AG08395 (cell line): Measurements from ENCODE around the gene FSD2.

Experiments used
- DNase-seq: peaks from one replicate; pipeline ENCODE4 v3.0.0; 2012; ENCODE audit warnings: mixed read lengths, low spot score

FSD2 gene, protein sequence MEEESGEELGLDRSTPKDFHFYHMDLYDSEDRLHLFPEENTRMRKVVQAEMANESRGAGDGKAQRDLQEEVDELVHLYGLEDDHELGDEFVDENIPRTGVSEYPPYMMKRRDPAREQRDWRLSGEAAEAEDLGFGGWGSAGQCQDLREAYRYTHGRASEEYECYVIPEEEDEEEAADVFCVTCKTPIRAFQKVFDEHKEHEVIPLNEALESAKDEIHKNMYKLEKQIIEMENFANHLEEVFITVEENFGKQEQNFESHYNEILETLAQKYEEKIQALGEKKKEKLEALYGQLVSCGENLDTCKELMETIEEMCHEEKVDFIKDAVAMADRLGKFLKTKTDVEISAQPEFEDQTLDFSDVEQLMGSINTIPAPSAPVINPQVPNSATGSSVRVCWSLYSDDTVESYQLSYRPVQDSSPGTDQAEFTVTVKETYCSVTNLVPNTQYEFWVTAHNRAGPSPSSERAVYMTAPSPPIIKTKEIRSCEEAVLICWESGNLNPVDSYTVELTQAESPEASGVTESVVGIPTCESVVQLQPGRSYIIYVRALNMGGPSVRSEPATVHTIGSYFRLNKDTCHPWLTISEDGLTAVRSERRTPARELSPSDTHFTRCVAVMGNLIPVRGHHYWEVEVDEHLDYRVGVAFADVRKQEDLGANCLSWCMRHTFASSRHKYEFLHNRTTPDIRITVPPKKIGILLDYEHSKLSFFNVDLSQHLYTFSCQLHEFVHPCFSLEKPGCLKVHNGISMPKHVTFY

DNA sequence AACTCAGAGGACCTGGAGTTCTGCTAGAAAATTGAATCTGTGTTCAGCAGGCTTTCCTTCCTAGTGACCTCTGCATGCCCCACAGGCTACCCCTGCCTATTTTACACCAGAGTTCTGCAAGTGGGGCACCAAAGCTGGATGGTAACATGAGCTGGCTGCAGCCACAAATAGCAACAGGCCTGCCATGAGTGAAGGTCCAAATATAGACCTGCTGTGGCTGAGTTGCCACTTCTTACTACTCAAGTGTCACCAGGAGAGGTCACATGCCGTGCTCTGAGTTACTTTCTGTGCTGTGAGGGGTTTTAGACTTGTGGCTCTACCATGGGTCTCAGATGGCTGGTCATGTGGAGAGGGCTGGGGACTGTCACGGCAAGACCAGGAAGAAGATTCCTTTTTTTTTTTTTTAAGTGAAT lies at the start of gene FSD2:
FSD2 (minus strand) TSS at position 76 of the 413 bp plus-strand sequence. CDS start 18,679 bp downstream, outside the sequence.
- no peak for DNase-seq

DNA sequence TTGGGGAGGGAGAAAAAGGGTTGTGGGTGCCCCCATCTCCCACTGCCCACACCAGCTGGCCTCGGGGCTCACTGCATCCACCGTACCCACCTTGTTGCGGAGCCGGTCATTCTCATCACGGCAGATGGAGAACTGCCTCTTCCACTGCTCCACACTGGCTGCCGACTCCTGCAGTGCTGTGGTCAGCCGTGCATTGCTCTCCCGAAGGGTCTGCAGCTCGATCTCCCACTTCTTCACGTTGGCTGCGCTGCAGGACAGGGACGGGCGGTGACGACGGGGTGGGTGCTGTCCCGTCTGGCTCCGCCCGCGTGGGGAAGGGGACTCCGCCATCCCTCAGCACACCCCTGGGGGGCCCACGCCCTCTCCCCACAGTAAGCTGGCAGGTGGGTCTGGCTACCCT lies 48.7 kb upstream of the FSD2 start:
- DNase-seq = no peak

DNA sequence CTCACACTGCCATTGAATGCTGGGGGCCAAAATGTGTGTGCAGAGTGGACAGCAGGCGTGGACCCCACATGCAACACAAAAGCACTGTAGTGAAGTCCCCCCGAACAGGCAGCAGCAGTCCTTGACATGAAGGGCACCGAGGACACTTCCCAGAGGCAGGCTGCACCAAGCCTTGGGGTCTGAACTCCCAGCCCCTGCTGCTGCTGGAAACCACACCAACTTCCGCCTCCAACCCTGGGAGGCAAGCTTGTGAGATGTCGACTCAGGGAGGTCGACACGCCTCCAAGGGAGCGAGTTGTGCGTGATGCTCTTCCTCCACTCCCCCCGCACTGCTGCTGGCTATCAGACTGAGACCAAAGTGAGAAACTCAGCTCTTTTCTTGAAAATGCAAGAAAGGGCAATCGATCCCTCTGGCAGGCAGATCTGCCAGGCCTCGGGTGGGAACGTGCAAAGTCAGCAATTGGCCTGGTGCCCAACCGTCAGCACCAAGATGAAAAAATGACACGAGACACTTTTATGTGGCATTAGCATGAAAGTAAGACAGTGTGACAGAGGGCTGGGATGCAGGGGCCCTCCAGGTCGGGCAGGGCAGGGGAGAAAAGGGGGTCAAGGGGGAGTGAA lies 47.2 kb upstream of the FSD2 start:
- DNase-seq = no peak

DNA sequence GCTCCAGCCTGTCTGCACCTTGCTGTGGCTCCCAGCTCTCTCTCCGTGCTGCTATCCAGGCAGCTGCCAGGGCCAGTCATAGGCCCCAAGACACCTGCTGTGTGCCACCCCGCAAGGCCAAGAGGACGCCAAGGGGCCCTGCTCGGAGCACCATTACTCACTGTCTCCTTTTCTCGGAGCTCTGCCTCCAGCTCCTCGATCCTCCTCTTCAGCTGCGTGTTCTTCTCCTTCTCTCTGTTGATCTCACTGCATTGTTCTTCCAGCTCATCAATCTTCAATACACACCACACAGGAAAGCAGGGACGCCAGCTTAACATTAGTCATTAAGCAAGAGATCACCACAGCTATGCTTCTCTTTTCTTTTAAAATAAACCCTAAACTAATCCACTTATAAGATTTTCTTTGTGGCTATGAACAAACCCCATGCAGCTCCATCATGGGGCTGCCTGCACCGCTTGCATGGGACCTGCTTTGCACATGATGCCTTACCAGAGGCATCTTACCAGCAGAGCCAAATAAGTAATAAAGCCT lies 46.2 kb upstream of the FSD2 start:
- peak; percentile 43 for DNase-seq

DNA sequence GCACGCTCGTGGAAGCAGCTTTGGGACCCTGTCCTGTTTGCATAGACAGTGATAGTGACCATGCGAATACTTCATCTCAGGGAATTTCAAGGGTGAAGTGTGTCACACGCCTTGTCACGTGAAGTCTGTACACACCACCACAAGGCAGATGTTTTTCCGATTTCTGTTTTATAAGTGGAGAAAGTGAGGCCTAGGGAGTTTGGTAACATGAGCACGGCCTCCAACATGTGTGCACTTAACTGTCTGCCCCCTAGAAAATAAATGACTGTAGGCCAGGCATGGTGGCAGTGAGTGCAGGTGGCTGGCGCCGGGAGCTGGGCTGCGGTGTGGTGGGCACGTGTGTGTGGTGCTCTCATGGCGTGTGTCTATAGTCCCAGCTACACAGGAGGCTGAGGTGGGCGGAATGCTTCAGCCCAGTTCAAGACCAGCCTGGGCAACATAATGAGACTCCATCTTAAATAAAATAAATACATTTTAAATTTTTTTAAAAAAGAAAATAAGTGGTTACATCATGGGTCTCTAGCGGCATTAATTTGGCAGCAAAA lies 45.5 kb upstream of the FSD2 start:
- DNase-seq = no peak

DNA sequence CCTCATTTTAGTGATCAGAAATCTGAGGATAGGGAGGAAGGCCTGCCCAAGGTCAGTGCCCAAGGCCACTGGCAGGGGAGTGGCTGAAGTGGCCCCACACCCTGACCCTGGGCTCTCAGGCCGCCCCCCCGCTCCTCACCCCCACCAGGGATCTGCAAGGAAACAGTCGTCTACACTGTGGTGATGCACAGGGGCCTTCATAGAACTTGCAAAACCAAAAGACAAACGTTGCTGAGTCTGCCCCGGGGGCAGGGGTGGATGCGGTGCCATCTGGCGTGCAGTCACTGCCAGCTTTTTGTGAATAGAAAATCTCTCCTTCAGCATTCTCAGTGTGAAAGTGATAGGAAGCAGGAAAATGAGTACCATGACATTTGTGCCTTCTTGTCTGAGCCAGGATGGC lies 44.9 kb upstream of the FSD2 start:
- DNase-seq = no peak

DNA sequence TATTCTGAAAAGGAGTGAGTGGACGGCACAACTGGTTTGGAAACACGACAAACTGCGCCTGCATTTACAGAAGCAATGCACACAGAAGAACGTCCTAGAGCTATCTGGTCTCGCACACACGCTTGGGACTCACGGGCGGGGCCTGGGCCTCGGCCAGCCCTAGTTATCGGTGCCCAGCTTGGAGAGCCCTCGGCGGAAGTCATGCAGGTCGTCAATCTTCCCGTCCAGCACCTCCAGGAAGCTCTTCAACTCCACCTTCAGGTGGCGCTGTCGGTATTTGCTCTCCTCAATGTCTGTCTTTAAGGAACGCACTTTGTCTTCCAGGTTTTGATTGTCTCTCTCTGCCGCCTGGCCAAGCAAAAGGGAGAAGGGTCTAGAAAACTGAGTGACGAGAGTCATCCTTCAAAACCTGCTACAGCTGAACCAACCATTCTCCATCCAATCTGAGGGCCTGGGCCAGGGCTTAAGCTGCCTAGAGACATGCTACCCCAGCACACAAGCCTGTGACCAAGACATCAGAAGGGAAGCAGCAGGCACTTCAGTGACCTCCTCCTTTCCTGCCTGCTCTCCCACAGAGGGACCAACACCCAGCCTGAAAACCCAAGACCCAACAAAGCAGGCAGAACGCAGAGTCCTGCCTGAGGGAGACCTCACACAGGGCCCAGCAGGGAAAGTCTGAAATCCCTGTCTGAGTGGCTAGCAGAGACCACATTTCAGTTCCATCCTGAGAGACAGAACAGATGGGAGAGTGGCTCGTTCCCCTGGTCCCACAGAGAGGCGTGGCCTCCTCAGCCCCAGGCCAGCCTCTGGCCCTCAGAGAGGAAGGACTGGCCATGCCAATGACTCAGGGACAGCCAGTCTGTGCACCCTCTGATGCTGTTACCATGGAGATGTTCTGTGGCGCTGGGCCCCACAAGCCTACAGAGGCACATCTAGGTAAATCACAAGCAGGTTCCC lies 44.0 kb upstream of the FSD2 start:
- DNase-seq = peak; percentile 80

DNA sequence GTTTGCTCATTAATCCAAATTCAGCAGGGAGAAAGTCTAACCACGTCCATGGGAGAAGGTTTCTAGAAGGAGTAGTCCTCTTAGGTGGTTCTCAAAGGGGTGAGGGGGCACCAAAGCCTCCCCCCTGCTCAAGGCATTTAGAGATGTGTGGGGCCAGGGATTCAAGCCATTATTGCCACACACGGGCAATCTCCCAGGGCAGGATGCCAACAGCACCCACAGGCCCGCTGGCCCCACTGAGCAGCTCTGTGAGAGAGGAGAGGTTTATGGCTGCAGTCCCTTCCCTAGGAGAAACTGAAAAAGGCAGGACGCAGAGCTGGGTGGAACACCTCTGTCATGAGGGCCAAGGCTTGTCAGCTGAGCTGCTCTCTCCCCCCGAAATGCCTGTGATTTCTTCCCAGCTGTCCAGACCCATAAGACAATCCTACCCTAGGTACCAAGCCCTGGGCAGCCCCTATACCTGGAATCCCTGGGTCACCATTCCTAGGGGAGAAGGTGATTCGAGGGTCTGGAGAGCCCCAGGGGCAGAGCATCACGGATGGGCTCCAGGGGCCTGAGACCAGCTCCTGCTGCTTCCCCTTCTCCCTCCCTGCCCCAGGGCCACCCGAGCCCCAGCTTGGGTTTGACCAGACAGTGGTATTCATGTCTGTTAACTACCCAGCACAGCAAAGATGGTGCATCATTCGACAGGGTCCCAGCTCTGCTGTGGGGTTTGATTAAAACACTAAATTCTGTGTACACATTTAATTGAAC lies 42.5 kb upstream of the FSD2 start:
- DNase-seq = no peak

DNA sequence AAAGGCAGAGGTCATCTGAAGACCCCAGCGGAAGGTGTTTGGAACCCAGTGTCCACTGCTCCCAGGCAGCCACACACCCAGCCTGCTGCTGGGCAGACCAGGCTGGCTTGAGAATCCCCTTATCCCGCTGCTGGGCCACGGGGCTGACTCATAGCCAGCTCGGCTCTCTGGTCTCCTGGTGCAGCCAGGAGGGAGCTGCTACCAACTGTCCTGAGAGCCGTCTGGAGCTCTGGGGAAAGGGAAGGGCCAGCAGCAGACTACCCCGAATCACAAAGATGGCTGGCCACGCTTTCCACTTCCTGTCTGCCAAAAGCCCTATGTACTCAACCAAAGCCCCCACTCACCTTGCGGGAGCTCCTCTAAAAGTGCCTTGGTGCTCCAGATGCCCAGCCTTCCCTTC lies 41.8 kb upstream of the FSD2 start:
- no peak for DNase-seq

DNA sequence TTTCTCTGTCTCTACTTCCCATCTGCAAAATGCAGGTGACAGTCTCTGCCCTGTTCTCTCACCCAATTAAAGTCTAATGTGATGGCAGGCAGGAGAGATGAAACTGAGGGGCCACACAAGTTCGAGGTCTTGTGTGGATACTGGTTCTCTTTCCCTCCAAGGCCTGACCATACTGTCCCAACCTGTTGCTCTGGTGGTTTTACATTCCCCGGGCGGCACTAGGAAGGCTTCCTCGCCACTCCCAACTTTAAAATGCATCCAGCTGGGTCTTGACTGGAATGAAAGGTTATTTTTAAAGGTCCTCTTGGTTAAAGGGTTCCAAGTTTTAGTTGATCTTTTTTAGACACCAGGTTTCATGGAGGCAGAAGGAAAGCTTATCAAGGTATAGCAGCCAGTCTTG lies 40.8 kb upstream of the FSD2 start:
- no peak for DNase-seq

DNA sequence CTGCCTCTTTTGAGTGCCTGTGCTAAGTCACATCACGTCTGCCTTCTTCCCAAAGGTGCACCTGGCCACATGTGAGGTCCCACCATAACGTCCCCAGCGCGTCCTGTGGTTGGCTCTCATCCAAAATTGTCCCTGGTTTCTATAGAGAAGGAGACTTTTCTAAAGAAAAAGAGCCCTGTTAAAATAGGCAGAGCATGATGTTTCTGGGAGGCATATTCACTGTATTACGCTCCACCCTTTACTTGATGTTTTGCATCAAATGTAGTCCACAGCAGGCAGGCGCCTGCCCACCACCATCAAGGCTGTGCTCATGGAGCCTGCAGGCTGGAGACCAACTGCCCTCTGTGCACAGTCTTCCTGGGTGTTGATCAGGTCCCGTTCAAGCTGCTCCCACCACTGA lies 39.8 kb upstream of the FSD2 start:
- no peak for DNase-seq

DNA sequence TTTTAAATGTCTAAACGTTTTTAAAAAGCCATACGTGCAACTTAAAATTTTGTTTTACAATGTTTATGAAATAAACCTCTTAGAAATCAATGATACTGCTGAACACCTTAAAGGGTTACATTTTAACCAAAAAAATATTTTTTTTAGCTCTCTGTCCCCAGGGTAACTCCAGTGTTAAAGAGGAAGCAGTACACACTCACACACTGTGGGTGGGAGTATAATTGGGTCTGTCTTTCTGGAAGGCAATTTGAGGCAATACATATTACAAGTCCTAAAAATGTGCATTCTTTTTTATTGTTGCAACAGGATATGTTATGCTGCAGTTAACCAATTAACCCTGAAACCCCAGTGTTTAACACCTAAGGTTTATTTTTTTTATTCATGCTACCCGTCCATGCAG lies 37.7 kb upstream of the FSD2 start:
- no peak for DNase-seq

DNA sequence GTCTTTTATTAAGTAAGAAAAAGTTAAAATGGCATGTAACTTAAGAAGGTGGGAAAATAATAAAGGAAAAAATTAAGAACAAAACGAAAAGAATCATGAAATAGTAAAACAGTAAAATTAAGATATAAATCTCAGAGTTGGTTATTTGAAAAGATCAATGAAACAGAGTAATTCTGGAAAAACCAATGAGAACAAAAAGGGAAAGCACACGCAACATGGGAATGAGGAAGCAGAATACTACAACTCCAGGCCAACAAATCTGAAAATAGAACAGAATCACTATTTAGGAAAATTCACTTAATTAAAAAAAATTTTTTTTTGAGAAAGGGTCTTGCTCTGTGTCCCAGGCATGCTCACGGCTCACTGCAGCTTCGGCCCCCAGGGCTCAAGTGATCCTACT lies 34.3 kb upstream of the FSD2 start:
- no peak for DNase-seq

DNA sequence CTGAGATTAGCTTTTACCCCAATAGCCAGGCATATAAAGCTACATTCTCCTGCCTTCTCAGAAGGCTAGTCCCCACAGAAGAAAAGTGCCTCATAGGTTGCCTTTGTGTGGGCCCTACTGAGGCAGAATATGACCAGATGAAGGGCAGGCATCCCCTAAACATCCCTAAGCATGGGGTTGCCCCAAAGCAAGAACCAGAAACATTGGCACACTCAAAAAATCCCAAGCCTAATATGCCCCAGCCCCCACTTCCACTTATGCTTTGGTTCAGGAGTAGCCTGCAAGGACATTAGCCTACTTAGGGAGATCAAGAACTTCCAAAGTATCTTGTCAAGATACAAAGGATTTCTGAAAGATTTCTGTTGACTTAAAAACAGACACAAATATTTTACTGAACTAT lies 33.3 kb upstream of the FSD2 start:
- DNase-seq = no peak

DNA sequence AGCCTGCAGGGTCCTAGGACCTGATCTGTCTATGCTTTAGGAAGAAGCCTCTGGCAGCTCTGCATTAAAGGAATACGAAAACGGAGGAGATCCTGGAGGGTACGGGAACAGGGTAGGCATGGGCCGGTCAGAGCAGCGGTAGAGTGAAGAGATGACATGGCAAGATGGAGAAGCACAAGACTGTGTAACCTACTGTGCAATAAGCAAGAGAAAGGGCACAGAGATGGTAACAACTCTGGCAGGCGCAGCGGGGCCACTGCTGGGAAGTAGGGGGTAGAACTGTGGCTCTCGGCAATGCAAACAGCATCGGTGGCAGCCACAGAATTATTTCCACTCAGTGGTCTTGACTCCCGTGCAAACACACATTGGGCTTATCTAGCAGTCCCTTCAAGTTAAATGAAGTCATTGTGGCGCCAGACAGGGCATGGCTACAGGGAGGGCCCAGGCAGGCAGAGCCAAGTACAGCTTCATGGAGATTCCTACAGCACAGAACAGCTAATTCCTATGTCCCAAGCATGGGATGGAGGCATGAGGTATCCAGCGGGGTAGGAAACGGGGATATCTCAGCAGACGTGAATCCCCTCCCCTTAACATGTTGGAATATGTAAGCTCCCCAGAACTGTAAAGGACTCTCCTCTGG lies 32.3 kb upstream of the FSD2 start:
- no peak for DNase-seq

DNA sequence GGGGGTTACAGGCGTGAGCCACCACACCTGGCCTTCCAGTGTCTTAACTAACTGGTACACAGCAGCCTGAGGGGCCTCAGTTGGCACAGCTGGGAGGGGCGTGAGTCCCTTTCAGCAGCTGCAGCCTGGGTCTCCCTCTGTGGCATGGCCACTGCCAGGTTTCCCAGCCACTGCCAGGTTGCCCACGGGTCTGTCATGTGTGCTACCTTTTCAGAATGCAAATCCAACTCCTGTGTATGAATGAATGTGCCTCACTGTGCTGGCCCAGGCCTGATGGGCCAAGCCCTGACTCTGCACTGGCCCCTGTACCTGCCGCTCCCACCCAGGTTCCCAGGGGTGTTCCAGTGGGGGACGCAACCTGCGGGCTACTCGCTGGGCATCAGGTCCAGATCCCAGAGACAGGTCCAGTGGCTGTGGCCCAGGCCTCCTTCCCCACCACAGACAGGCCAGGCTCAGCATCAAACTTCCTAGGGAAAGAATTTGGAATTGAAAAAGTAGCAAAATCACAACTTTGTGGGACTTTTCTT lies 29.6 kb upstream of the FSD2 start:
- no peak for DNase-seq

DNA sequence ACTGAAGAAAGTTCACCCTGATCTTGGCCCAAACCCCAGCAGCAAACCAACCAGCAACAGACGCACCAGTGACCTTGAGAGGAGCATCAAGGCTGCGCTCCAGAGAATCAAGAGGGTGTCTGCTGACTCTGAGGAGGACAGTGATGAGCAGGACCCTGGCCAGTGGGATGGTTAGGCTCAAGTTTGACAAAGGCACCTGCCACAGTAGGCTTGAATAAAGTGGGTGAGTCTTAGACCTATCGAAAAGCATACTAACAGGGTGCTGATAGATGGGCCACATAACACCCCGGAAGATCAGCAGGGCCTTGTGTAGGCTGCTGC lies 27.5 kb upstream of the FSD2 start:
- no peak for DNase-seq

DNA sequence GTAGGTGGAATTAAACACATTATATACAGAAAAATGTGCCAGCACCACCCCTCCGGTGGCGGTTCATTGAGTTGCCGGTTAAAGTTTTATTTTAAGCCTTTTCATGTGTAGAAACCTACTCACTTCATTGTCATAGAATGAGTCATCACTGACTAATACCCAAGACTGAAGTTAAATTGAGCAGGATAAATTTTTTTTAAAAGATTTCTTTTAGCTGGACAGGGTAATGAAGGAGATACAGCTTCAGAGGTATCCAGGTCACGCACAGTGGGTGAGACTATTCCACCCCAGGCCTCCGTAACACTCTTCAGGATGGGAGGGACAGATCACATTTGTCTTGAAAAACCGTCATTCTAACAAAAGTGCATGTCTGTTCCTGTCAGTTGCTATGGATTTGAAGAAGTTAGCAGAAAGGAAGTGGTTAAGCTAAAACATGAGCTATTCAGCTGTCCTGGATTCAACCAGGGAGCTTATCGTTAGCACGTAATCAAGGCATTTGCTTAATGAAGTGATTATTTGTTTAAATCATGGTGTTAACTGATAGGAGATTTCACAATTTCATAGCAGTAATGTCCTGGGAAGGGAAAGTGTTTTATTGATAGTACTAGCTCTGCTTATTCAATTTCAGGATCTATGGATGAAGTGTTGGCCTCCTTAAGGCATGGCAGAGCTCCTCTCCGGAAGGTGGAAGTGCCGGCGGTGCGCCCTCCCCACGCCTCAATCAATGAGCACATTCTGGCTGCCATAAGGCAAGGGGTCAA lies 26.9 kb upstream of the FSD2 start:
- DNase-seq = peak; percentile 93

DNA sequence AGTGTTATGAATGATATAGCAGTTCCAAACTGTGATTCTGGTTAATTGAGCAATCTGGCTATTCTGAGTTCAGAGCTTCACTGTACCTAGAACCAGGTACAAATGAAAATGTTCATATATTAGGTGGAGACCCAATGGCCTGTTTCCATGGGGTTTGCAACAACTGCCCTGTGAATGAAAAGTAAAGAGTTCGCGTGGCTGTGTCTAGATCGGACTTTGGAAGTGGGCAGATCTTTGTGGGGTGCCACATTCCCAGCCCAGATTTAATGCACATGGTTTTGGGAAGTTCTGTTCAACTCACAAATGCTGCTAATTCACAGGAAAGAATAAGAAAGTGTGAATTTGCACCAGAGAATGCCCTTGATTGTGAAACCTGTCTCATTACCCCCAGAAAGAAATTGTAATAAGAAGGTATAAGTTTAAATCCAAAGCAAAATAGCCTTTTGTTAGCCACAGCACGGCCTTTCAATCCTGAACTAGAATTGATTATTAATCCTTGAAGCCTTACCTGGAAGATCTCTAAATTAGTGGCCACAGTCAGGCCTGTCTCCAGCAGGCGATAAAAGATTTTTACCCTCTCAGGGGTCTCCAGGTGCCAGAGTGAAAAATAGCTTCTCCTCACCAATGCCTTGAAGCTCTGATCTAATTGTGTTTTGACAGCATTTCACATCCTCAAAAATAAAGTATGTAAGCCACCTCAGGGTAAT lies 26.2 kb upstream of the FSD2 start:
- DNase-seq = no peak
